Activated naive CD4-positive, alpha-beta T cell treated with anti-CD3 and anti-CD28 coated beads, Interleukin-2, amount 50 U/mL, for 24 hours (primary cell): ENCODE data around the gene FLNA.
"Not testable (repeated sequence)": the region's sequence is repeated elsewhere in the genome, so short reads cannot be mapped to it uniquely, and the experiment has no call there.

ENCODE experiments used
- H3K27ac Mint-ChIP-seq: one replicate; pipeline ENCODE4 v1.8.0; 2021; ENCODE audit warnings: mild to moderate bottlenecking, mixed read lengths
- H3K27me3 Mint-ChIP-seq: one replicate; pipeline ENCODE4 v1.8.0; 2021; ENCODE audit warnings: mixed read lengths
- H3K36me3 Mint-ChIP-seq: one replicate; pipeline ENCODE4 v1.8.0; 2021; ENCODE audit warnings: mixed read lengths
- H3K4me1 Mint-ChIP-seq: one replicate; pipeline ENCODE4 v1.8.0; 2021; ENCODE audit warnings: mixed read lengths
- H3K4me3 Mint-ChIP-seq: one replicate; pipeline ENCODE4 v1.8.0; 2021; ENCODE audit warnings: mild to moderate bottlenecking, mixed read lengths
- H3K9me3 Mint-ChIP-seq: one replicate; pipeline ENCODE4 v1.8.0; 2021; ENCODE audit warnings: mixed read lengths

Gene FLNA

GRCh38 chrX:154321152-154321551 lies 53.3 kb downstream of the FLNA start:
- Mint-ChIP-seq H3K27ac (no peak overlapping the region), H3K27me3 (no peaks in the 10 kb centered on the region), H3K4me3 (peak overlapping the region; percentile 42), H3K36me3 (no peaks in the 10 kb centered on the region), H3K4me1 (peaks cover 41% of the 10 kb centered on the region), H3K9me3 (no peaks in the 10 kb centered on the region)

- Mint-ChIP-seq H3K27ac (no peak overlapping the region), H3K27me3 (no peaks in the 10 kb centered on the region)
Observed at GRCh38 chrX:154320406-154320805, 54.0 kb downstream of the FLNA start.

GRCh38 chrX:154317391-154317995 lies 56.9 kb downstream of the FLNA start:
- Mint-ChIP-seq H3K27me3 (no peaks in the 10 kb centered on the region), H3K36me3 (no peaks in the 10 kb centered on the region), H3K4me3 (no peak overlapping the region), H3K9me3 (no peaks in the 10 kb centered on the region), H3K4me1 (peaks cover 52% of the 10 kb centered on the region), H3K27ac (no peak overlapping the region)

More at GRCh38 chrX:154320406-154320805, 54.0 kb downstream of the FLNA start:
- peaks cover 34% of the 10 kb centered on the region for H3K4me1 Mint-ChIP-seq
- no peak overlapping the region for H3K4me3 Mint-ChIP-seq
- no peaks in the 10 kb centered on the region for H3K36me3 Mint-ChIP-seq
- no peaks in the 10 kb centered on the region for H3K9me3 Mint-ChIP-seq

- H3K4me1 Mint-ChIP-seq: peaks cover 38% of the 10 kb centered on the region
- H3K4me3 Mint-ChIP-seq: no peak overlapping the region
- H3K9me3 Mint-ChIP-seq: no peaks in the 10 kb centered on the region
- no peak overlapping the region for H3K27ac Mint-ChIP-seq
- no peaks in the 10 kb centered on the region for H3K36me3 Mint-ChIP-seq
- H3K27me3 Mint-ChIP-seq: no peaks in the 10 kb centered on the region
Observed at GRCh38 chrX:154315416-154315815, 59.0 kb downstream of the FLNA start.

- Mint-ChIP-seq H3K4me1 (peaks cover 40% of the 10 kb centered on the region), H3K9me3 (no peaks in the 10 kb centered on the region), H3K27me3 (no peaks in the 10 kb centered on the region), H3K27ac (peak overlapping the region; percentile 85), H3K36me3 (no peaks in the 10 kb centered on the region), H3K4me3 (peak overlapping the region; percentile 57)
Observed at GRCh38 chrX:154313147-154313546, 61.3 kb downstream of the FLNA start.

GRCh38 chrX:154312116-154312515 lies 62.3 kb downstream of the FLNA start:
- Mint-ChIP-seq H3K36me3 (no peaks in the 10 kb centered on the region), H3K4me1 (peaks cover 41% of the 10 kb centered on the region), H3K4me3 (no peak overlapping the region), H3K27ac (no peak overlapping the region), H3K27me3 (no peaks in the 10 kb centered on the region), H3K9me3 (no peaks in the 10 kb centered on the region)

GRCh38 chrX:154310616-154311536 lies 63.6 kb downstream of the FLNA start:
- peak overlapping the region; percentile 15 for H3K27ac Mint-ChIP-seq
- no peaks in the 10 kb centered on the region for H3K36me3 Mint-ChIP-seq
- H3K4me1 Mint-ChIP-seq: peaks cover 39% of the 10 kb centered on the region
- H3K4me3 Mint-ChIP-seq: no peak overlapping the region
- H3K27me3 Mint-ChIP-seq: no peaks in the 10 kb centered on the region
- H3K9me3 Mint-ChIP-seq: no peaks in the 10 kb centered on the region

GRCh38 chrX:154309041-154309775 lies 65.2 kb downstream of the FLNA start:
- Mint-ChIP-seq H3K9me3 (no peaks in the 10 kb centered on the region), H3K27me3 (no peaks in the 10 kb centered on the region), H3K4me1 (peaks cover 32% of the 10 kb centered on the region), H3K4me3 (no peak overlapping the region), H3K36me3 (no peaks in the 10 kb centered on the region), H3K27ac (no peak overlapping the region)

GRCh38 chrX:154308108-154308946 lies 66.1 kb downstream of the FLNA start:
- no peaks in the 10 kb centered on the region for H3K9me3 Mint-ChIP-seq
- H3K36me3 Mint-ChIP-seq: no peaks in the 10 kb centered on the region
- peaks cover 24% of the 10 kb centered on the region for H3K4me1 Mint-ChIP-seq
- H3K4me3 Mint-ChIP-seq: peak overlapping the region; percentile 48
- no peaks in the 10 kb centered on the region for H3K27me3 Mint-ChIP-seq
- no peak overlapping the region for H3K27ac Mint-ChIP-seq

GRCh38 chrX:154307202-154307601 lies 67.2 kb downstream of the FLNA start:
- no peaks in the 10 kb centered on the region for H3K27me3 Mint-ChIP-seq
- H3K4me3 Mint-ChIP-seq: no peak overlapping the region
- peaks cover 16% of the 10 kb centered on the region for H3K4me1 Mint-ChIP-seq
- no peak overlapping the region for H3K27ac Mint-ChIP-seq
- no peaks in the 10 kb centered on the region for H3K36me3 Mint-ChIP-seq
- H3K9me3 Mint-ChIP-seq: no peaks in the 10 kb centered on the region

GRCh38 chrX:154305541-154306205 lies 68.8 kb downstream of the FLNA start:
- no peak overlapping the region for H3K4me3 Mint-ChIP-seq
- H3K4me1 Mint-ChIP-seq: peaks cover 16% of the 10 kb centered on the region
- no peak overlapping the region for H3K27ac Mint-ChIP-seq

GRCh38 chrX:154304846-154305245 lies 69.6 kb downstream of the FLNA start:
- H3K4me3 Mint-ChIP-seq: no peak overlapping the region
- peaks cover 16% of the 10 kb centered on the region for H3K4me1 Mint-ChIP-seq
- H3K27me3 Mint-ChIP-seq: no peaks in the 10 kb centered on the region
- H3K27ac Mint-ChIP-seq: no peak overlapping the region
- no peaks in the 10 kb centered on the region for H3K9me3 Mint-ChIP-seq
- no peaks in the 10 kb centered on the region for H3K36me3 Mint-ChIP-seq

More at GRCh38 chrX:154305541-154306205, 68.8 kb downstream of the FLNA start:
- H3K36me3 Mint-ChIP-seq: no peaks in the 10 kb centered on the region
- H3K27me3 Mint-ChIP-seq: no peaks in the 10 kb centered on the region
- H3K9me3 Mint-ChIP-seq: no peaks in the 10 kb centered on the region

GRCh38 chrX:154303476-154303875 lies 71.0 kb downstream of the FLNA start:
- Mint-ChIP-seq H3K27me3 (no peaks in the 10 kb centered on the region), H3K4me1 (peaks cover 11% of the 10 kb centered on the region), H3K36me3 (no peaks in the 10 kb centered on the region), H3K4me3 (no peak overlapping the region), H3K9me3 (no peaks in the 10 kb centered on the region), H3K27ac (no peak overlapping the region)

GRCh38 chrX:154302998-154303397 lies 71.4 kb downstream of the FLNA start:
- not testable (repeated sequence) for H3K4me1 Mint-ChIP-seq, H3K36me3 Mint-ChIP-seq

GRCh38 chrX:154300816-154301215 lies 73.6 kb downstream of the FLNA start:
- no peaks in the 10 kb centered on the region for H3K36me3 Mint-ChIP-seq

More at GRCh38 chrX:154302998-154303397, 71.4 kb downstream of the FLNA start:
- not testable (repeated sequence) for H3K9me3 Mint-ChIP-seq, H3K27me3 Mint-ChIP-seq, H3K27ac Mint-ChIP-seq, H3K4me3 Mint-ChIP-seq

More at GRCh38 chrX:154300816-154301215, 73.6 kb downstream of the FLNA start:
- Mint-ChIP-seq H3K27me3 (no peaks in the 10 kb centered on the region), H3K27ac (no peak overlapping the region), H3K4me3 (no peak overlapping the region), H3K9me3 (no peaks in the 10 kb centered on the region), H3K4me1 (no peaks in the 10 kb centered on the region)
